WTC11 (cell line): Measurements from ENCODE around the gene TUBGCP3. TPM values are rescaled to one million over a fixed set of nuclear protein-coding genes. Genes with fewer than 3 reads are reported as not detected.

ENCODE experiments used
- ATAC-seq: fragments of 200-7000 bp; cut with Tn5 transposase; 2 replicates; pipeline ENCODE4 v1.10.0; 2021; ENCODE audit warnings: mild to moderate bottlenecking, moderate library complexity
- CTCF ChIA-PET: fragments of 300-600 bp; sonication (Branson Sonifier 250); formaldehyde crosslinking; loops from one replicate; lab custom pipeline; 2021; ENCODE audit warnings: antibody characterized with exemption; lab: Charles Lee
- POLR2A ChIA-PET: fragments of 350-600 bp; sonication (Branson Sonifier 250); formaldehyde crosslinking; loops from one replicate; lab custom pipeline; 2021; ENCODE audit warnings: antibody characterized with exemption; lab: Charles Lee
- DNase-seq: peaks from one replicate; pipeline ENCODE4 v3.0.0; 2021; ENCODE audit warnings: low spot score
- H3K27ac Mint-ChIP-seq: 2 replicates; pipeline ENCODE4 v1.8.0; 2021; ENCODE audit warnings: mixed read lengths
- H3K27me3 Mint-ChIP-seq: 2 replicates; pipeline ENCODE4 v1.8.0; 2021; ENCODE audit warnings: low read depth, mild to moderate bottlenecking, moderate library complexity, mixed read lengths
- H3K36me3 Mint-ChIP-seq: 2 replicates; pipeline ENCODE4 v1.8.0; 2021; ENCODE audit warnings: mixed read lengths
- H3K4me1 Mint-ChIP-seq: 2 replicates; pipeline ENCODE4 v1.8.0; 2022; ENCODE audit warnings: mixed read lengths
- H3K4me3 Mint-ChIP-seq: 2 replicates; pipeline ENCODE4 v1.8.0; 2021; ENCODE audit warnings: mild to moderate bottlenecking, moderate library complexity, mixed read lengths
- H3K9me3 Mint-ChIP-seq: 2 replicates; pipeline ENCODE4 v1.8.0; 2021; ENCODE audit warnings: mixed read lengths
- EMX1 ChIP-seq: fragments of 250-450 bp; sonication (Bioruptor Pico); IDR thresholded peaks from 2 replicates; pipeline ENCODE4 v1.8.0; 2021; ENCODE audit warnings: mild to moderate bottlenecking
- GRHL2 ChIP-seq: fragments of 250-450 bp; sonication (Bioruptor Pico); IDR thresholded peaks from 2 replicates; pipeline ENCODE4 v1.8.0; 2022; ENCODE audit warnings: mild to moderate bottlenecking, moderate library complexity; ENCODE audit not compliant: insufficient replicate concordance, severe bottlenecking
- GTF2I ChIP-seq: fragments of 250-450 bp; sonication (Bioruptor Pico); conservative IDR thresholded peaks from 2 replicates; pipeline ENCODE4 v1.4.0; 2021; ENCODE audit warnings: mild to moderate bottlenecking
- JUN ChIP-seq: sonication (generic); formaldehyde crosslinking; IDR thresholded peaks from 2 replicates; pipeline ENCODE4 v1.8.0; 2023; ENCODE audit warnings: mild to moderate bottlenecking, missing genetic modification reagents
- NFATC4 ChIP-seq: fragments of 250-450 bp; sonication (Bioruptor Pico); IDR thresholded peaks from 2 replicates; pipeline ENCODE4 v1.9.0; 2021; ENCODE audit warnings: mild to moderate bottlenecking
- PRRX2 ChIP-seq: fragments of 250-450 bp; sonication (Bioruptor Pico); IDR thresholded peaks from 2 replicates; pipeline ENCODE4 v1.8.0; 2021; ENCODE audit warnings: mild to moderate bottlenecking
- SMAD3 ChIP-seq: sonication (generic); formaldehyde crosslinking; IDR thresholded peaks from 2 replicates; pipeline ENCODE4 v1.8.0; 2022; ENCODE audit warnings: missing genetic modification reagents, mild to moderate bottlenecking, borderline replicate concordance
- SP1 ChIP-seq: sonication (generic); formaldehyde crosslinking; conservative IDR thresholded peaks from 2 replicates; pipeline ENCODE4 v1.8.1; 2022; ENCODE audit warnings: missing genetic modification reagents
- TEAD1 ChIP-seq: sonication (generic); formaldehyde crosslinking; IDR thresholded peaks from 2 replicates; pipeline ENCODE4 v1.8.0; 2022; ENCODE audit warnings: mild to moderate bottlenecking, missing genetic modification reagents
- TEAD4 ChIP-seq: sonication (generic); formaldehyde crosslinking; IDR thresholded peaks from 2 replicates; pipeline ENCODE4 v1.8.0; 2022; ENCODE audit warnings: mild to moderate bottlenecking, missing genetic modification reagents
- ZNF138 ChIP-seq: sonication (generic); formaldehyde crosslinking; conservative IDR thresholded peaks from 2 replicates; pipeline ENCODE4 v1.8.1; 2022; ENCODE audit warnings: mild to moderate bottlenecking, moderate library complexity, missing genetic modification reagents
- total RNA-seq: library from RNA; stranded (reverse); gene quantifications from 3 replicates; pipeline ENCODE4 v1.2.3, GENCODE V29; 2021
- TF ChIP-seq, protein P1 (sequence below): sonication (generic); formaldehyde crosslinking; IDR thresholded peaks from 2 replicates; pipeline ENCODE4 v1.8.1; 2022; ENCODE audit warnings: low read depth, missing genetic modification reagents, borderline replicate concordance
- TF ChIP-seq, protein P2 (sequence below): sonication (generic); formaldehyde crosslinking; IDR thresholded peaks from 2 replicates; pipeline ENCODE4 v1.8.0; 2023; ENCODE audit warnings: missing genetic modification reagents
- TF ChIP-seq, protein P3 (sequence below): sonication (generic); formaldehyde crosslinking; IDR thresholded peaks from 2 replicates; pipeline ENCODE4 v1.8.1; 2023; ENCODE audit warnings: mild to moderate bottlenecking, missing genetic modification reagents, moderate library complexity
- TF ChIP-seq, protein P4 (sequence below): sonication (generic); formaldehyde crosslinking; IDR thresholded peaks from 2 replicates; pipeline ENCODE4 v1.8.1; 2022; ENCODE audit warnings: mild to moderate bottlenecking, missing genetic modification reagents, moderate library complexity, borderline replicate concordance
- TF ChIP-seq, protein P5 (sequence below): sonication (generic); formaldehyde crosslinking; IDR thresholded peaks from 2 replicates; pipeline ENCODE4 v1.8.0; 2023; ENCODE audit warnings: mild to moderate bottlenecking, missing genetic modification reagents
- TF ChIP-seq, protein P6 (sequence below): fragments of 250-450 bp; sonication (Bioruptor Pico); IDR thresholded peaks from 2 replicates; pipeline ENCODE4 v1.8.0; 2021; ENCODE audit warnings: mild to moderate bottlenecking
- TF ChIP-seq, protein P7 (sequence below): fragments of 250-450 bp; sonication (Bioruptor Pico); IDR thresholded peaks from 2 replicates; pipeline ENCODE4 v2.1.2; 2022; ENCODE audit warnings: mild to moderate bottlenecking, moderate library complexity

The TUBGCP3 gene
- total RNA-seq, 1 experiment from 2014 or later = 29.9 TPM

DNA sequence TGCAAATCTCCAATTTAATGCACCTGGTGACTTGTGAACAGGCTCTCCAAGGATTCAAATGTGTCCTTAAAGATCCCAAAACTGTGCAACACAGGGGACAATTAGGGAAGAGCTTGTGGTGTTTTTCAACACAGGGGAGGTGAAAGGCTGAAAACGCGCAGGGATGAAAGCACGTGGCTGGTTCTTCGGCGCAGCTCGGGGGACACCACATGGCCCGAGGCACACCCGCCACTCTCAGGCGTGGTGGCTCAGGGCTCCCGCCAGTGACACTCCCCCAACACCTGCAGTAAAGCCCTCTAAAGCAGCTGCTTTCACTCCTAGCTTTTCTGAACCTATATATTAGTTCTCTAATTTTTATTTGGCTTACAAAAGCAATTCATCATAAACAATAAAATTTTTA lies 119.9 kb downstream of the TUBGCP3 start (continued):
- TF ChIP-seq, protein P1, sequence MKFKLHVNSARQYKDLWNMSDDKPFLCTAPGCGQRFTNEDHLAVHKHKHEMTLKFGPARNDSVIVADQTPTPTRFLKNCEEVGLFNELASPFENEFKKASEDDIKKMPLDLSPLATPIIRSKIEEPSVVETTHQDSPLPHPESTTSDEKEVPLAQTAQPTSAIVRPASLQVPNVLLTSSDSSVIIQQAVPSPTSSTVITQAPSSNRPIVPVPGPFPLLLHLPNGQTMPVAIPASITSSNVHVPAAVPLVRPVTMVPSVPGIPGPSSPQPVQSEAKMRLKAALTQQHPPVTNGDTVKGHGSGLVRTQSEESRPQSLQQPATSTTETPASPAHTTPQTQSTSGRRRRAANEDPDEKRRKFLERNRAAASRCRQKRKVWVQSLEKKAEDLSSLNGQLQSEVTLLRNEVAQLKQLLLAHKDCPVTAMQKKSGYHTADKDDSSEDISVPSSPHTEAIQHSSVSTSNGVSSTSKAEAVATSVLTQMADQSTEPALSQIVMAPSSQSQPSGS (CRISPR knock-in tag) = no peak
- TF ChIP-seq, protein P2, sequence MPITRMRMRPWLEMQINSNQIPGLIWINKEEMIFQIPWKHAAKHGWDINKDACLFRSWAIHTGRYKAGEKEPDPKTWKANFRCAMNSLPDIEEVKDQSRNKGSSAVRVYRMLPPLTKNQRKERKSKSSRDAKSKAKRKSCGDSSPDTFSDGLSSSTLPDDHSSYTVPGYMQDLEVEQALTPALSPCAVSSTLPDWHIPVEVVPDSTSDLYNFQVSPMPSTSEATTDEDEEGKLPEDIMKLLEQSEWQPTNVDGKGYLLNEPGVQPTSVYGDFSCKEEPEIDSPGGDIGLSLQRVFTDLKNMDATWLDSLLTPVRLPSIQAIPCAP (CRISPR knock-in tag) = no peak
- TF ChIP-seq GRHL2 (CRISPR knock-in tag) (no peak), TEAD1 (no peak), PRRX2 (no peak), NFATC4 (CRISPR knock-in tag) (no peak)
- TF ChIP-seq, protein P3, sequence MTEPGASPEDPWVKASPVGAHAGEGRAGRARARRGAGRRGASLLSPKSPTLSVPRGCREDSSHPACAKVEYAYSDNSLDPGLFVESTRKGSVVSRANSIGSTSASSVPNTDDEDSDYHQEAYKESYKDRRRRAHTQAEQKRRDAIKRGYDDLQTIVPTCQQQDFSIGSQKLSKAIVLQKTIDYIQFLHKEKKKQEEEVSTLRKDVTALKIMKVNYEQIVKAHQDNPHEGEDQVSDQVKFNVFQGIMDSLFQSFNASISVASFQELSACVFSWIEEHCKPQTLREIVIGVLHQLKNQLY = no peak
- TF ChIP-seq, protein P4, sequence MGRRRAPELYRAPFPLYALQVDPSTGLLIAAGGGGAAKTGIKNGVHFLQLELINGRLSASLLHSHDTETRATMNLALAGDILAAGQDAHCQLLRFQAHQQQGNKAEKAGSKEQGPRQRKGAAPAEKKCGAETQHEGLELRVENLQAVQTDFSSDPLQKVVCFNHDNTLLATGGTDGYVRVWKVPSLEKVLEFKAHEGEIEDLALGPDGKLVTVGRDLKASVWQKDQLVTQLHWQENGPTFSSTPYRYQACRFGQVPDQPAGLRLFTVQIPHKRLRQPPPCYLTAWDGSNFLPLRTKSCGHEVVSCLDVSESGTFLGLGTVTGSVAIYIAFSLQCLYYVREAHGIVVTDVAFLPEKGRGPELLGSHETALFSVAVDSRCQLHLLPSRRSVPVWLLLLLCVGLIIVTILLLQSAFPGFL (CRISPR knock-in tag) = no peak

DNA sequence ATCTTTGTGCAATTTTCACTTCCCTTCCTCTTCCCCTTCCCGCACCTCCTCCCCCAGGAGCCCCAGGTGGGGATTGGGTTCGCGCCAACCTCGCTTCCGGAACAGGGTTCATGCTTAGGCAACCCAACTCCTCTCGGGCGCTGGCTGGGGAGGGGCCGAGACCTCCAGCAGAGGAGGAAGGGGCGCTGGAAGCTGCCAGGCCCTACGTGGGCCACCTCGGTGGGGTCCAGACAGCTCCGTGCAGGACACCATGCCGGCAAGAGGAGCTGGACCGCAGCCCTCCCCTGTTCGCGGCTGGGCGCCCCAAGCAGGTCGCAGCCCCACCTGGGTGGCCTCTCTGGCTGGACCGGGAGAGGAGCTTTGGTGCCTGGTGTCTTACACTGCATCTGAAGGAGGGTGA lies 120.7 kb downstream of the TUBGCP3 start:
- TF ChIP-seq NFATC4 (CRISPR knock-in tag) (no peak), ZNF138 (no peak), TEAD4 (no peak), TEAD1 (no peak), SMAD3 (CRISPR knock-in tag) (no peak), GTF2I (CRISPR knock-in tag) (no peak), EMX1 (CRISPR knock-in tag) (no peak), JUN (CRISPR knock-in tag) (no peak), SP1 (no peak)
- TF ChIP-seq, protein P5, sequence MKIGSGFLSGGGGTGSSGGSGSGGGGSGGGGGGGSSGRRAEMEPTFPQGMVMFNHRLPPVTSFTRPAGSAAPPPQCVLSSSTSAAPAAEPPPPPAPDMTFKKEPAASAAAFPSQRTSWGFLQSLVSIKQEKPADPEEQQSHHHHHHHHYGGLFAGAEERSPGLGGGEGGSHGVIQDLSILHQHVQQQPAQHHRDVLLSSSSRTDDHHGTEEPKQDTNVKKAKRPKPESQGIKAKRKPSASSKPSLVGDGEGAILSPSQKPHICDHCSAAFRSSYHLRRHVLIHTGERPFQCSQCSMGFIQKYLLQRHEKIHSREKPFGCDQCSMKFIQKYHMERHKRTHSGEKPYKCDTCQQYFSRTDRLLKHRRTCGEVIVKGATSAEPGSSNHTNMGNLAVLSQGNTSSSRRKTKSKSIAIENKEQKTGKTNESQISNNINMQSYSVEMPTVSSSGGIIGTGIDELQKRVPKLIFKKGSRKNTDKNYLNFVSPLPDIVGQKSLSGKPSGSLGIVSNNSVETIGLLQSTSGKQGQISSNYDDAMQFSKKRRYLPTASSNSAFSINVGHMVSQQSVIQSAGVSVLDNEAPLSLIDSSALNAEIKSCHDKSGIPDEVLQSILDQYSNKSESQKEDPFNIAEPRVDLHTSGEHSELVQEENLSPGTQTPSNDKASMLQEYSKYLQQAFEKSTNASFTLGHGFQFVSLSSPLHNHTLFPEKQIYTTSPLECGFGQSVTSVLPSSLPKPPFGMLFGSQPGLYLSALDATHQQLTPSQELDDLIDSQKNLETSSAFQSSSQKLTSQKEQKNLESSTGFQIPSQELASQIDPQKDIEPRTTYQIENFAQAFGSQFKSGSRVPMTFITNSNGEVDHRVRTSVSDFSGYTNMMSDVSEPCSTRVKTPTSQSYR (CRISPR knock-in tag) = no peak
- TF ChIP-seq, protein P6, sequence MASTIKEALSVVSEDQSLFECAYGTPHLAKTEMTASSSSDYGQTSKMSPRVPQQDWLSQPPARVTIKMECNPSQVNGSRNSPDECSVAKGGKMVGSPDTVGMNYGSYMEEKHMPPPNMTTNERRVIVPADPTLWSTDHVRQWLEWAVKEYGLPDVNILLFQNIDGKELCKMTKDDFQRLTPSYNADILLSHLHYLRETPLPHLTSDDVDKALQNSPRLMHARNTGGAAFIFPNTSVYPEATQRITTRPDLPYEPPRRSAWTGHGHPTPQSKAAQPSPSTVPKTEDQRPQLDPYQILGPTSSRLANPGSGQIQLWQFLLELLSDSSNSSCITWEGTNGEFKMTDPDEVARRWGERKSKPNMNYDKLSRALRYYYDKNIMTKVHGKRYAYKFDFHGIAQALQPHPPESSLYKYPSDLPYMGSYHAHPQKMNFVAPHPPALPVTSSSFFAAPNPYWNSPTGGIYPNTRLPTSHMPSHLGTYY (CRISPR knock-in tag) = no peak
- TF ChIP-seq, protein P7, sequence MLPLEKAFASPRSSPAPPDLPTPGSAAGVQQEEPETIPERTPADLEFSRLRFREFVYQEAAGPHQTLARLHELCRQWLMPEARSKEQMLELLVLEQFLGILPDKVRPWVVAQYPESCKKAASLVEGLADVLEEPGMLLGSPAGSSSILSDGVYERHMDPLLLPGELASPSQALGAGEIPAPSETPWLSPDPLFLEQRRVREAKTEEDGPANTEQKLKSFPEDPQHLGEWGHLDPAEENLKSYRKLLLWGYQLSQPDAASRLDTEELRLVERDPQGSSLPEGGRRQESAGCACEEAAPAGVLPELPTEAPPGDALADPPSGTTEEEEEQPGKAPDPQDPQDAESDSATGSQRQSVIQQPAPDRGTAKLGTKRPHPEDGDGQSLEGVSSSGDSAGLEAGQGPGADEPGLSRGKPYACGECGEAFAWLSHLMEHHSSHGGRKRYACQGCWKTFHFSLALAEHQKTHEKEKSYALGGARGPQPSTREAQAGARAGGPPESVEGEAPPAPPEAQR (CRISPR knock-in tag) = no peak
- TF ChIP-seq, all 79 proteins: peak for 0
- DNase-seq = no peak
- ATAC-seq = no peak
- Mint-ChIP-seq H3K4me1 (no peaks in the 10 kb centered on the region), H3K4me3 (no peak overlapping the region), H3K36me3 (peaks cover 1% of the 10 kb centered on the region; the same call in 1 of the 2 replicates), H3K9me3 (peaks cover 5% of the 10 kb centered on the region), H3K27me3 (peaks cover 2% of the 10 kb centered on the region; the same call in 1 of the 2 replicates), H3K27ac (no peak overlapping the region)
- ChIA-PET CTCF (no interaction called here), POLR2A (no interaction called here)
